Measurements from ENCODE around the gene HPSE2.
"Not testable (repeated sequence)": the region's sequence is repeated elsewhere in the genome, so short reads cannot be mapped to it uniquely, and the experiment has no call there.

Gene HPSE2

DNA sequence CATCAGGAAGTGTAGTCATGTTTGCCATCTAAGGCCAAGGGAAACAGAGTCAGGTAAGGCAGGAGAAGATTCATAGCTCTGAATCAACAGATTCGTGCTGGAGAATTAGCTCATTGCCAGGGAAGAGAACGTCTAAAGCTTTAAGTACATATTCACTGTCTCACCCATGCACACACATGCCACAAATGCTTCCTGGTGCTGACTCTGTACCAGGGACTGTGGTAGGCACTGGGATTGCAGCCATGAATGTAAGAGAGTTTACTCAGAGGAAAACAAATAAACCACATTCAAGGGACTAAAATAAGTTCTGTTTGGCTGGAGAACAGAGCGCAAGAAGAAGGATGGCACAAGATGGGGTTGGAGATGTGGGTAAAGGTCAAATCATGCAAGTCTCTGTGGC lies 699.1 kb downstream of the HPSE2 start:
- no peak for DNase-seq

DNA sequence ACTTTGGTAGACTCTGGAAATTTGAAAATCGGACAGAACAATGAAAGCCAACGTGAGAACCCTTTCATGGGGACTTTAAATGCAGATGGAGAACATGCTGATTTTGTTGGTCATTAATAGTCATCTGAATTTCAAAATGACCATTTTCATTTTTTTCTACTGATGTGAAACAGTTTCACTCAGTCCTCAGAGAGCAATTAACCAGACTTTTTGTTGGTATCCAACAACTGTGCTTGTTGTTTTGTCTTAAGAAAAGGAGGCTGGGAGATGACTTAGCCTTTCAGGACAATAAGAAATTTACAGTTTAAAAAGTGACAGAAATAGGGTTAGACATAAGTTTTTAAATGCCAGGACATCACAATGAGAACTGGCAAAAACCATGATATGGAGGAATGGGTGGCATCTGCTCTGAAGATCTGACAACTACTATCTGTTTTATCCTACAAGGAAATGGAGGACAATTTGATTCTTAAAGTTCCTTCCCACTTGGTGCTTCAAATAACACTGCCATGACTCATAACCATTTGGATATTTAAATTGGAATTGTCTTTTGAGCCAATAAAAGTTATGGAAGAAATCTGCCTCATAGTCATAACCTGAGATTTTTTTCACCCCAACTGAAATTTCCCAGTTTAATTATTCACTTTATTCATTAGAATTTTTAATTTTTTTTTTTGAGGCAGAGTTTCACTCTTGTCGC lies 701.8 kb downstream of the HPSE2 start:
- DNase-seq: no peak

DNA sequence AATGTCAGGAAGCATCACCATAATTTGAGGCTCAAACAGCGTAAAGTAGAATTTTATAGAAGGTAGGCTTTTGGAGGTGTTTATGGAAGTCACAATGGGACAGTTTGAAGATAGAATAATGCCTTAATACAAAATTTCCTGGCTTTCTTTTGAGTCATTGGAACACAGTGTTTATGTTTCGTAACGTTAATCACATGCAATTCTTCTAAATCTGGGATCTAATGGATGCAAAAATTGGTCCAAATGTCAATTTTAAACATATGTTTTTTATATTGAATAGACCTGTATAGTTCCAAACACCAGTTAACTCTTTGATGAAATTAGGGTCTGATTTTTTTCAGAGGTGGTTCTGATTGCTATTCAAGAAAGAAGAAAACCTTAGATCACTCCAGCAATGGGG lies 702.4 kb downstream of the HPSE2 start:
- no peak for DNase-seq

DNA sequence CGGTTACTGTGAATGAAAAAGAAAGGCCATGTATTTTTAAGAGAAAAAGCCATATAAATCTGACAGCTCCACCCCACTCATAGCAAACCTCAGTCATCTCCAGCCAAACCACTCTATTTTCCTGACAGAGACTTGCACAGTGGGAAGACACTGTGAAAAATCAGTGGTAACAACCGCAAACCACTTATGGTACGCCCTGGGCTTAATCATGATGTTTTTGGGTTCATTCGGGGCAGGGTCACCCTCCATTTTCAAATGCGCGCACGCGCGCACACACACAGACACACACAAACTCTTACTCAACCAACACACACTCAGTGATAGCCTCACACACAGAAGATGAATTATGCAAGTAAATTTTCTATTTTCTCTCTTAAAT lies 706.9 kb downstream of the HPSE2 start:
- no peak for DNase-seq

DNA sequence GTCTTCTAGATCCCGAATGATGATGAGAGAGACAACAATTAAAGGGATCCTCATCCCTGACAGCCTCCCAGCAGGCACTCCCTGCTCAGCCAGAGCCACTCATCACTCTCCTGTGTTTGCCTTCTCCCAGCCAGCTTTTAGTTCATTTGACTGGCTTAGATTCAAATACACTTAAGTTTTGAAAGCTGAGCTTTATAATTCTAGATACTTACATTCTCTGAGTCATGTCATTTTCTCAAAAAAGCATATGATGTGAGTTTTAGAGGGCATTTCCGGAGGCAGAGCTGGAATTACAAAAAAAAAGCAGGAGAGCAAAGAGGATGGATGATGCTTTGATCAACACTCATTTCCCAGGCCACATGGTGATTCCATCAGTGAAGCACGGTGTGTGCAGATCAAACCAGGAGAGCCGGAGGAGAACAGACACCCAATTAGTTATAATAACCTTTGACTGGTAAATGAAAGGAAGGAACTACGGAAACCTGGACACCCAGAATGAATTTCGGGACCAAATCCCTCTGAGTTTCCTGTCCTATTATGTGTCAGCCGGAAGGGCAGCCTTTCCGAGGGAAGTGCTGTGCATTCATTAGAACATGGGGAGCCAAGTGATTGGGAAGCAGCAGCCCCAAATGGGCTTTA lies 707.4 kb downstream of the HPSE2 start:
- no peak for DNase-seq

DNA sequence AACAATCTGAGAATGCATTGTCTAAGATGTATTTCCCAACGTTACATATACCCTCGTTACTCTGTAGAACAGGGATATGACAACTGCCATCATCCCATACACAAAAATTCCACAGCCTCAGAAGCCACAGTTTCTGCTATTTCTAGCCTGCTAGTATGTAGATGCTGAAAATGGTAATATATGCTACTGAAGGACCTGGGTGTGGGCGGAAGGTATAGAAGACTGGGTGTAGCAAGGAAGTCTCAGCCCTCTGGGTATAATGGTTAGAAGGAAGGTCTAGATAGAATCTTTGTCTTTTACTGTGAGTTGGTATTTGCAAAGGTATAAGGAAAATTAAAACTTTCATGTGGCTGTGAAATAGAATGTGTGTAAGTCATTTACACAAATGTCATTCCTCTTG lies 709.7 kb downstream of the HPSE2 start:
- DNase-seq: no peak

DNA sequence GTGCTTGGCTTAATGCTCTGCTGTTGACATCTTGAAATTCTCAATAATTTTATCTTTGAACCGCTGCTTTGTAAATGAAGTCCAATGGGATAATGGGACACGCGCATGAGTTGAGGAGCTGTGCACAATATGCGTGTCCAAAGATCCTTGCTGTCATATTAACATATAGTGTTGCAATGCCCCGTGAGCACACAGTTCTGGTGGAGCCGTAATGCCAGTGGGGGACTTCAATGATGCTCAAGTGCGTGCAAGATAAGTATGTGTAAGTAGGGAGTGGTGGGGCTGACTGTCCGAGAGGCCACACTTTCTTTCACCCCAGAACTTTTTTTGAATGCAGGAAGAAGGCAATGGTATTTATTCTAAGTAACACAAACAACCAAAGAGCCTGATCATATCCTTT lies 711.5 kb downstream of the HPSE2 start:
- DNase-seq: no peak

DNA sequence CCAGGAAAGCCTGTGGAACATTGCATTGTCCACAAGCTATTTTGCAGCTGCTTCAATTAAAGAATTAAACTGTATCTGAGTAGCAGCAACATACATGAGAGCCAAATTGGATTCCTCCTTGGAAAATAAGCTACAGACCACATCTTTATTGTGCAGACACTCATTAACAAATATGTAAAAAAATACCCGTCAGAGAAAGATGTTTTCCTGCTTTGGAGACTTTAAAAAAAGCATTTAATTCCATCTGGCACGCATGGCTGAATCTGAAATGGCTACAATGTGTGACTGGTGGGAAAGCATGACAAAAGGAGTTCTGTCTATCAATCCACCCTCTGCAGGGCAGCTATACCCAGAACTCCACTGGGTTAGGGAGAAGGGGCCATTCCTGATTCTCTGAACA lies 715.8 kb downstream of the HPSE2 start:
- DNase-seq: no peak

DNA sequence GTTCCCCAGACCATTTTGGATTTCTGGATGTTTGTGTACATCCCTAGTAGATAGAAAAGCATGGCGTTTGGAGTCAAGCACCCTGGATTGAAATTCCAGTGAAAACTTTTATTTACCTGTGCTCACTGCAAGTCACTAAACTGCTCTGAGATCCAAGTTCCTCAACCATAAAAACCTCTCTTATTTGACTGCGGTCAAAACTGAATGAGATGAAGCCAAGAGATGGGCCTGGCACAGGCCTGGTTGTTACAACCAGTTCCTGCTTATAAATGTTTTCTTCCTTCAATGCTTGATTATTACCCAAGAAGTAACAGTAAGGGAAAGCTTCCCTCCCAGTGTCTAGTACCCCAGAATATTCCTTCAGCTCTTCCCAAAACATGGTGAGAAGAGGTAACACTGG lies 718.0 kb downstream of the HPSE2 start:
- DNase-seq: no peak

DNA sequence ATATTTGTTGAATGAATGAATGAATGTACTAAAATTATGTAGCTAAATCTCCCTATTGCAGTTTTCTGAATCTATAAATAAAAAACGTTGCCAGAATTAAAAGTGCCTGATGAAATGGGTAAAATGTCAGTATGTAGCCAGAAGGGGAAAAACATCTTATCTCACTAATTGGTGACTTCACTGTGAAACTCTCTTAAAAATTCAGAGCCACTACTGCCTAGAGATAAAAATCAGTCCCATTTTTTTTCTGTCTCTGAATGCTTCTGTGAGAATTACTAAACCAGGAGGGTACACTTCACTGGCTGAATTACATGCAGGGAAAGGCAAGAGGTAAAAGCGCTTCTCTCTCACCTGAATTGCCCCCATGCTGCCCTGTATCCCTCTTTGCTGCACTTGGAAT lies 719.3 kb downstream of the HPSE2 start:
- no peak for DNase-seq

DNA sequence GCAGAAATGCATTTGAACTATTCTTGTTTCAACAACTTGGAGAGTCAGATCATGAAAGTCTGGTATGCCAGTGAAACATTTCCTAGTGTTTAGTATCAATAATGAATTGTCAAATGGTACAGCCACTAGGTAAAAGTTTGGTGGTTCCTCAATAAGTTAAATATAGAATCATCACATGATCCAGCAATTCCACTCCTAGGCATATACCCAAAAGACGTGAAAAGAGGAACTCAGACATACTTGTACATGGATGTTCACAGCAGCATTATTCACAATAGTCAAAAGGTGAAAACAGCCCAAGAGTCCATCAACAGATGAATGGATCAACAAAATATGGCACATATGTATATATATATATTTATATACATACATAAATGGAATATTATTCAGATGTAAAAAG lies 721.9 kb downstream of the HPSE2 start:
- no peak for DNase-seq

DNA sequence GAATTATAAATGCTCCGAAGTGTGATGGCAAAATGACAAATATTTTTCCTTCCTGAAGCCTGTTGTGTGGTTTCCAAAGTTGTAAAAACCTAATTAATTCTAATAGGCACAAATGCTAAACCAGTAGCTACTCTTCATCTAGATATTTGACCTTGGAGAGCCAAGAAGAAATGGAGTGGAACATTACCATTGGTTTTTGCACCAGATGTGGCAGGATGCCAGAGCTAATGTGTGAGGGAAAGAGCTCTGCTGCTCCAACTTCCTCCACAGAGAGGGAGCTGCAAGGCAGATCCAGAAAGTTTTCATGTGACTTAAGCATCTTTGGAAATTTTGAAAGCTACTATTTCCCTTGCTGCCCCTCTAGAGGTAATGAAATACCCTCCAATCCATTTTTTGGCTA lies 723.8 kb downstream of the HPSE2 start:
- DNase-seq: no peak

DNA sequence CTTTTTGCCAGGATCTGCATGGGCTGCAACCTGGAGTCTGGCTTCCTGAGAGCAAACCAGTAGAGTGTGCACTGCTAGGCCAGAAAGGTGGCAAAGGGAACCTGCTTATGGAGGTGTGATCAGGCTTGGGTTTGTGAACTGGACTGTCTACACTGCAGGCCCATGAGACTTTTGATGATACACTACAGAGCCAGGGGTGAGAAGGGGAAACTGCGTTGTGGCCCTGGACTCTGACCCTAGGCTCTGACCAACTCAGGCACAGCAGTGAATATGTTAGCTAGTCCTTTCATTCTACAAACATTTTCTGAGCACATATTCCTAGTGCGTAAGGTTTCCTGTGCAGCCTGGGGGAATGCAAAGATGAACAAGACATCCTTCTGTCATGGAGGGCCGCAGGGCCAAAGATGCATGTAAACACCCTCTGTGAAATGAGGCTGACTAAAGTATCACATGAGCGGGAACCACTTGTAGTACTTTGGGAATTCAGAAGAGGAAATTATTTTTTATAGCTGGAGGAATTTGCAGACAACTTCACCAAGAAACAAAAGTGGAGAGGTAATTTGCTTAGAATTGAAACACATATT lies 725.1 kb downstream of the HPSE2 start:
- DNase-seq: no peak

DNA sequence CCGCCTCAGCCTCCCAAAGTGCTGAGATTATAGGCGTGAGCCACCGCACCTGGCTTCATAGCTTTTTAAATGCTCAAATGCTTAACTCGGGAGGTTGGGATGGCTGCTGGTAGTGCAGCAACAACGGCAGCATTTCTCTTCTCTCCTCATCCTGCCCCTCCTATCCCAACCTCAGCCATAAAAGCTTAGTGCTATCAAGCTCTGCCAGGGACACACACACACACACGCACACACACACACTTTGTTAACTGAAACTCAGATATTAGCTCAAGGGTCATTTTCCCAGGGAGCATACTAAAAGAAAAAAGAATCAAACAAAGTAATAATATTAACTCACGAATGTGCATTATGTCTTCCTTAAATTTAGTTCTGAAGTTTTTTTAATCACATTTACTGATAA lies 725.9 kb downstream of the HPSE2 start:
- DNase-seq: no peak

DNA sequence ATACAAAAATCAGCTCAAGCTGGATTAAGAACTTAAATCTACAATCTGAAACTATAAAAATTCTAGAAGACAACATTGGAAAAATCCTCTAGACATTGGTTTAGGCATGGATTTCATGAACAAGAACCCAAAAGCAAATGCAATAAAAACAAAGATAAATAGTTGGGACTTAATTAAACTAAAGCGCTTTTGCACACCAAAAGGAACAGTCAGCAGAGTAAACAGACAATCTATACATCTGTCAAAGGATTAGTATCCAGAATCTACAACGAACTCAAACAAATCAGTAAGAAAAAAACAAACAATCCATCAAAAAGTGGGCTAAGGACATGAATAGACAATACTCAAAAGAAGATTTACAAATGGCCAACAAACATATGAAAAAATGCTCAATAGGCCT lies 733.1 kb downstream of the HPSE2 start:
- not testable (repeated sequence) for DNase-seq

DNA sequence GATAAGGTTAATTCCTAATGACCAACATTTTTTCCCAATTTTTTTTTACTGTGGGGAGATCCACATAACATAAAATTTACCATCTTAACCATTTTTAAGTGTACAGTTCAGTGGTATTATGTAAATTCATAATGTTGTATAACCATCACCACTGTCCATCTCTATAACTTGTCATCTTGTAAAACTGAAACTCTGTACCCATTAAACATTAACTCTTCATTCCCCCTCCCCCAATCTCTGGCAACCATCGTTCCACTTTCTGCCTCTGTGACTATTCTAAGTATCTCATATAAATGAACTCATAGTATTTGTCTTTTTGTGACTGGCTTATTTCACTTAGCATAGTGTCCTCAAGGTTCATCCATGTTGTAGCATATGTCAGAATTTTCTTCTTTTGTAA lies 742.9 kb downstream of the HPSE2 start:
- no peak for DNase-seq

DNA sequence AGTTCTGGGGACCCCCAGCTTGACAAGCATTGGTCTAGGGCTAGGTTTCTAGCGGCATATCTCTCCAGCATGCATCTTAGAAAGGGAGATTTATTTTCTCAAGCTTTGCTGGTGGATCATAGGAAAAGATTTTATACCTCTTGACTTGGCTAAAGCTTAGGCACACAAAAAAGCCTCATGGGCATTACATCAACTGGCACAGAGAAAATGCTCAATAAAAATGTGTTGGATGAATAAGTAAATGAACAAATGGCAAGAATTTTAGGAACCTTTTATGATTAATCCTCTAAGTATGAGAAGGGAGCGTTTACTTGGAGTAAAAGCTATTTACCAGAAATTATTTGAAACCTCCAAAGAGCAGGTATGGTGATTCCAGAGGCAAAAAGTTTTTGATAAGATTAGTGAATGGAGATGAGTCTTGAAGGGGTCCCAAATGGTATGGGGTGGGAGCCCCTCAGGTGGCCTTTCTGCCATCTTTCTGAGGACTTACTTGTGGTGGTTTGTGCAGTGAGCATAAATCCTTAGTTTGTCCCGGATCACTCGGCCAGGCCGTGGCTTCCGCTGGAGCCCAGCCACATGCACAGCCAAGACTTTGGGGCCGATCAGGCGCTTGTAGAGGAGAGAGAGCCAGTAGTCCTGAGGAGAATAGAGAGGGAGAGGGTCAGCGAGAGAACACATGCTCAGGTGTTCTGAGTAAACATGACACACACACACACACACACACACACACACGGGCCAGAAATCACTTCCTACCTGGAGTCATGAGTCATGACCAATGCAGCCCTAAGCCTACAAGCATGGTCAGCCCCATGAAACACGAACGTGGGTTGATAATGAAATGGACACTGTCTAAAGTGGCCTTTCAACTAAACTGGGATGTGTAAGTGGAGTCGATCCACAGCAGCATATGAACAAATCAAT lies 745.8 kb downstream of the HPSE2 start:
- no peak for DNase-seq

DNA sequence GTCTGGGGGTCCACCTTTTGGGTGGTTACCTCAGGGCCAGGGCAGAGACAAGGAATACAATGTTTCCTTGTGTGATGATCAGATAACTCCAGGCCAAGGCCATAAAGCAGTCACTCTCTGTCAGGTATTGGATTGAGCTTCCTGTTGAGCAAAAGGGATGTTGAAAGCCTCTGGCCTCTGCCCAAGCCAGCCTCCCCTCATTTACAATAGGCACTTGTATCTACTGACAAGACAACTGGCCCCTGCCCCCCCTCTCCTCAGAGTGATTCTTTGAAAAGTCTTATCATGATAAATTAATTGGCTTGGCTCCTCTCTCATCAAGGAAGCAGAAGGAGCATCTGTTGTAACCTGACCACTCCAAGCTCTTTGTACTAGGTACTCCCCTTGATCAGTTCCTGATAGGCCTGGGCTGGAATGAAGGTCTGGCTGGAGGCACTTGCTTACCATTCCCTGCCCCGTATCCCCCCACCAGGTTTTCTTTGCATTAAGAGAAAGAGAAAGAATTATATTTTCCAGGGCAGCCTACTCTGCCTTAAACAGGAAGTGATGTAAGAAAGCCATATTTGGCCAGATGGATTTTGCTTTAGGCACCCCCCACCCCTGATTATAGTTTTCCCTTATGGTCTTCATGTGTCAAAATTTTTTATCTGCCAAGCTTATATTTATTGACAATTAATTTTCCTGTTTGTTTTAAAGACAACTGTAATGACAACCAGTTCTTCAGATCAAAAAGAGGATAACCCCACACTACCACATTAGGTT lies 746.8 kb downstream of the HPSE2 start:
- DNase-seq: no peak

DNA sequence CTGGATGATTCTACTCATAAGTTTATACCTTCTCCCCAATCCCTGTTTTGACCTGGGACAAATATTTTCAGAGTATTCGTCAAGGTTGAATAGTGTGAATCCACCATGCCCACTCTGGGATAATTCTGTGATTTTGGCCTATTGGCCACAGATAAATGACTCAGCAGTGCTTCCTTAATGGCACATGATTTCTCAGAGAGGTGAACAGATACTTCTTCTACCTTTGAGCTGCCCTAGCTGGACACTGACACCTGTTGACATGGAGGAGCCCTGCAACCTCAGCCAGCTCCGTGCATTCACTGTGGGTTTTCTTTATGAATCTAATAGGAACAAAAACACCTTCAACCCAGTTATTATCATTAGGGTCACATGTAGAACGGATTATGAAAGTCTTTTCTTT lies 748.0 kb downstream of the HPSE2 start:
- no peak for DNase-seq

DNA sequence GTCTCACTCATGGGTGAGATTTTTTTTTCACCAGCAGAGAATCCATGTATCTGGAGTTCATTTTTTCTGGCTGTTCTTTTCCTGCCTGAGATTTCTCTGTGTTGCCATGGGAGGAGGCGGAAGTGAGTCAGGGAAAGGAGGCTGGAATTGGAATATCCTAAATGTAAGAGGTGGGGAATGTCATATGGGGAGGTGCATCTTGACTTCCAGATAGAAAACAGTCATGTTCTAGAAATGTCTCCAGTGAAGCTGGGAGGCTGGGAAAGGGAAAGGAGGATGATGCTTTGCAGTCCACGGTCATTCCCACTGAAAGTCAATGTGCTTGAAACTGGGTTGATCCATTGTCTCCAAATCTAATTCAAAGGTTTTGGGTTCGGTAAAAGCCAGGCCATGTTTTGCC lies 749.2 kb downstream of the HPSE2 start:
- DNase-seq: no peak

DNA sequence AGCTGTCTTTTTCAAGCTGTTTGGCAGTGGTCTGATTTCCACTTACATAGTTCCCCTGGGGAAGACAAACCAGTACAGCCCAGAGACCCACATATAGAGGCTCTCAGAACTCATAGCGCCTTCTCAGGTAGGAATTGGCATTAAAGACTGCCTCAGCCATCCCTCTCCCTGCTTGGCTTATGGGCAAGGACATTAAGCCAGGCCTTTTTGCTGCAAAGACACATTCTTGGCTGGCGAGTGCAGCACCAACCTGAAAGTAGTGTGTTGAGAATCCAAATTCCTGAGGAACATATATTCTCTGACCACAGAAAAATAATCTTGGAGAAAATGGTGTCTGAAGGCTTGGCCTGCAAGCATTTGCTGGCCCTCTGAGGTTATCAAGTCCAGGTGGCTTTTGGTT lies 749.7 kb downstream of the HPSE2 start:
- no peak for DNase-seq

DNA sequence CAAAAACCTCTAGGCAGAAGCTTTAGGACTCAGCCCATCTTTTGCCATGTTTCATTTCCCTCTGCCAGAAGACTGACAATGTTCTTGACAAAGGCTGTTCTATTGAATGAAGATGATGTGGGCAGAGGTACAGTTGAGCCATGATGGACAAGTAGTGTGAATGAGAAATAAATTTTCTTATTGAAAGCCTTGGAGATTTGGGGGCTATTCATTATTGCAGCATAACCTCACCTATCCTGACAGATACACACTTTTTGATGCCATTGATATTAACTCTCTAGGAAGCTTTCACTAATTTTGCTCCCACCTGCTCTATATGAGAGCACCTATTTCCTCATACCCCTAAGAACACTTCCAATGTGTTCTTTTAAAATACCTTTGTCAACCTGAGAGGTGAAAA lies 752.0 kb downstream of the HPSE2 start:
- DNase-seq: no peak

DNA sequence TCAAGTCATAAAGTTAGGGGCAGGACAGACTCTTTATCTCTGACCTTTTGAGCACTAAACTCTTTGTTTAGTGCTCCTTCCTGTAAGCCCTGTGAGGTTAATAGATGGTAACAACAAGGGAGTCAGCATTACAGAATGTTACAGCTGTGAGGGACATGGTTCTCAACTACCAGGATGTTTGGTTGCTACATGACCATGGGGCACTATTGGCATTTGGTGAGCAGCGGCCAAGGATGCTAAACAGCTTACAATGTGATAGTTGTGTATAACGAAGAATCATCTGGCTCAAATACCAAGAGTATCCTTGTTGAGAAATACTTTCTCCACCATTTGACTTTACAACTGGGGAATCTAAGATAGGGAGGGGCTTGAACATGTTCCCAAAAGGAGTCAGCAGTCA lies 753.6 kb downstream of the HPSE2 start:
- no peak for DNase-seq
